Measurements from ENCODE around the gene RPUSD1. TPM values are rescaled to one million over a fixed set of nuclear protein-coding genes. Genes with fewer than 3 reads are reported as not detected.
"Not testable (repeated sequence)": the region's sequence is repeated elsewhere in the genome, so short reads cannot be mapped to it uniquely, and the experiment has no call there.

The RPUSD1 gene
- polyA plus RNA-seq, 1 donor = 10.7 TPM

GRCh38 chr16:766008-766819 lies 22.0 kb downstream of the RPUSD1 start:
- no peak for DNase-seq

DNA sequence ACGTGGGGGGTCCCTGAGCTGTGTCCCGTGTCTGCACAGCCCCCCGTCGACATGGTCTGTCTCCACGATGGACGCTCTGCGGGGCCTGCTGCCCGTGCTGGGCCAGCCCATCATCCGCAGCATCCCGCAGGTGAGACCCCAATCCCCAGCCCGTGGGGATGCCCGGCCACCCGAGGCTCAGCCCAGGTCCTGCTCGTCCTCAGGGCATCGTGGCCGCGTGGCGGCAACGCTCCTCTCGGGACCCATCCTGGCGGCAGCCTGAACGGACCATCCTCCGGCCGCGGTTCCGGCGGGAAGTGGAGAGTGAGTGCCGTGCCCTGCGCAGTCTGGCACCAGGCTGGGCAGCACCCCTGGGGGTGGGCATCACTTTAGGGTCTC lies 22.7 kb downstream of the RPUSD1 start:
- no peak for DNase-seq

DNA sequence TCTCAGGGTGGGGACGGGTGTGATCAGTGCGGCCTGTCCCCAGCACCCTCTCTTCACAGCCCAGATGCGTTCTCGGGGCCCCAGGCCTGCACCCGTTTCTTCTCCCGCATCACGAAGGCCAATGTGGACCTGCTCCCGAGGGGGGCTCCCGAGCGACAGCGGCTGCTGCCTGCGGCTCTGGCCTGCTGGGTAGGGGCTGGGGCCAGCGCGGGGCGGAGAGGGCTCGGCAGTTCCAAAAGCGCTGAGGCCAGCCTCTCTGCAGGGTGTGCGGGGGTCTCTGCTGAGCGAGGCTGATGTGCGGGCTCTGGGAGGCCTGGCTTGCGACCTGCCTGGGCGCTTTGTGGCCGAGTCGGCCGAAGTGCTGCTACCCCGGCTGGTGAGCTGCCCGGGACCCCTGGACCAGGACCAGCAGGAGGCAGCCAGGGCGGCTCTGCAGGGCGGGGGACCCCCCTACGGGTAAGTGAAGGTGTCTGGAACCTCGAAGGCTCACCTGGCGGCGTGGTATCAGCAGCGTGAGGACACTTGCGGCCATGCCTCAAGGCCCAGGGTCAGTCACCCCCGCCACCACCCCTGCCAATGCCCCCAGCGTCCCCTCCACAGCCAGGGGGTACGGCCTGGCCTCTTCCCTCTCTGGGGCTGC lies 23.2 kb downstream of the RPUSD1 start:
- DNase-seq = no peak

GRCh38 chr16:764184-764750 lies 23.9 kb downstream of the RPUSD1 start:
- DNase-seq = no peak

DNA sequence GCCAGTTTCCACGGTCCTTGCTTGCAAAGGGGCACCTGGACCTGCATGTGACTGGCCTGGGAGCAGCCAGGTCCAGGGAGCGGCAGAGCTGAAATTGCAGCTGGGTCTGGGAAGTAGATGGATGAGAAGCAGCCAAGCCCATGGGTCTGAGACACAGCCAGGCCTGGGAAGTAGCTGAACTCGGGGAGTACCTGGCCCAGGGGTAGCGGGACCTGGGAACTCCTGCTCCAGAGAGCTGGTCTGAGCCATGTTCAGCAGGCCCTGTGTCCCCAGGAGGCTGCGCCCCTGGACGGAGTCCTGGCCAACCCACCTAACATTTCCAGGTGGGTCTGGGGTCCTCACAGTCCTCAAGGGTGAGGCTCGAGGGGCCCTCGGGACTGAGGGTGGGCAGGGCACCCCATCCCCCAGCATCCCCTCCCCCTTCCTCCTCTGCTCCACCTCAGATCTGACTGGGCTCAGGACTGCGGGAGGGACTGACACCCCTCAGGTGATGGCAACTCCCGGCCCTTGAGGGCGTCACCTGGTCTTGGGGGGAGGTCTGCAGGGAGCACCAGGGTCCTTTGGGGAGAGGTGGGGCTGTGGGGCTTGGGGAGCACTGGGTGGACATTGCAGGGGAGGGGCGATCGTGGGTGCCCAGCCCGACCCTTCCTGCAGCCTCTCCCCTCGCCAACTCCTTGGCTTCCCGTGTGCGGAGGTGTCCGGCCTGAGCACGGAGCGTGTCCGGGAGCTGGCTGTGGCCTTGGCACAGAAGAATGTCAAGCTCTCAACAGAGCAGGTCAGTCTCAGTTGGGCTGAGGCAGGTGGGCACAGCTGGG lies 24.6 kb downstream of the RPUSD1 start:
- DNase-seq = no peak

DNA sequence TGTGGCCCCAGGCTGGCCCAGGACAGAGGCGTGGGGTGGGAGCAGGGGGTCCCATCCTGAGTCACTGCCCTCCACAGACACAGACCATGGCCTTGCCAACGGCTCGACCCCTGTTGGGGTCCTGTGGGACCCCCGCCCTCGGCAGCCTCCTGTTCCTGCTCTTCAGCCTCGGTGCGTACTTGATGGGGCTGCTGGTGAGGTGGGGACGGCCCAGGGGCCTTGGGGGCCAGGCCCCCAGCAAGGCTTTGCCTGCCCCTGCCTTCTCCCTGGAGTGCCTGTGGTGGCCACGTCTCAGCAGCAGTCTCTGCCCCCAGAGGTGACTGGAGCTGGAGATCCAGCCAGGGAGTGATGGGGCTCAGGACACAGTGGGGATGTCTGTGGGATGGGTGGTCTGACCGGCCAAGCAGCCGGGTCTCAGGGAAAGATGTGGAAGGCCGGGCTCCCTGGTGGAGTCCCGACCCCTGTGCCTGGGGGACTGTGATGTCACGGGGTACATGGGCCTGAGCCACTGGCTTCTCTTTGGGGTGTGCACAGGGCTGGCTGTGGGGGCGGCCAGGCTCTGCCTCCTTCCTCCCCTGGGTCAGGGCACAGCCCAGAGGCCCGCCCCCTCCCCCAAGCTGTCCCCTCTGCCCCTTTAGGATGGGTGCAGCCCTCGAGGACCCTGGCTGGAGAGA lies 25.4 kb downstream of the RPUSD1 start:
- DNase-seq = no peak

- DNase-seq = no peak
These were observed 26.3 kb downstream of the RPUSD1 start for GRCh38 chr16:761625-762513.

DNA sequence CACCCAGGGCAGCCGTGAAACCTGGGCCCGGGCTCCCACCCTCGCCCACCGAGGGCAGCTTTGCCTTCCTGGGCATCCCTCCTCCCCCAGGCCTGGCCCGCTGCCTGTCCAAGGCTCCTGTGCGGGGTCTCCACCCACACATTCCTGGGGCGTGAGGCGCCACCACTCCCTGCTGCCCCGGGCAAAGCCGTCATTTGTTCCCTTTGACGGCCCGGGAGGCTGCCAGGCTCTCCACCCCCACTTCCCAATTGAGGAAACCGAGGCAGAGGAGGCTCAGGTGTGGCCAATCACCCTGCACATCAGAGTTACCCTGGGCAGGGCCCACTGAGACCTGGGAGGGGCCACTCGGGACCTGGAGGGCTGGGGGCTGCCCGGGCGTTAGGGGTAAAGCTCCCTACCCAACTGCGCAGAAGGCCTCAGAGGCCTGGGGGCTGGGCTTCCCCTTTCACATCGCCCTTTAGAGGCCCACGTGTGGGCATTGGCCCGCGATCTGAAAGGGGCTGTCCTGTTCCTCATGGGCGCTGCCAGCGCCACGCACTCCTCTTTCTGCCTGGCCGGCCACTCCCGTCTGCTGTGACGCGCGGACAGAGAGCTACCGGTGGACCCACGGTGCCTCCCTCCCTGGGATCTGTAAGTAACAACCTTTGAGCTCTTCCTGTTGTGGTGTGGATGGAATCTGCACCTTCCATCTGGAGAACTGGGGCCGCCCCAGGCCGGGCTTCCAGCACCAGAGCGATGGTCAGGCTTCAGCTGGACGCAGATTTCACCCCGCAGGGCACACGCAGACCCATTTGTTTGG lies 27.4 kb downstream of the RPUSD1 start, which contains the start of gene MSLN:
MSLN (plus strand) TSS at position 190 of the 799 bp plus-strand sequence. CDS start 1,947 bp downstream, outside the sequence.
- DNase-seq = no peak

DNA sequence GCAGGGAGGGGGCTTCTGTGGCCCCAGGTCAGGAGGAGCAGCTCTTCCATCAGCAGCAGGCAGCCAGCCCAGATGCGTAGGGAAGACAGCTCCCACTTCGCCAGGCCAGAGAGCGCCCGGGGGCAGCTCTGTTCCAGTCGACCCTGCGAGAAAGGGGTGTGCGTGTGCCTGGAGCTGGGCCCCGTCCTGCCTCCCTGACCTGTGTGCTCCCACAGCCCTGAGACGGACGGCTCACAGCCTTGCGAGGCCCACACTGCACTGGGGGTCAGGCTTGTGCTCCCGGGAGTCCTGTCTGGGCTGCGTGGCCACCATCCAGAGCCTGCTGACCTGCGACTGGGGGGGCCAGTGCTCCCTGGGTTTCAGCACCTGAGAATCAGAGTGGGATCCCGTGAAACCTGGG lies 28.1 kb downstream of the RPUSD1 start:
- no peak for DNase-seq

DNA sequence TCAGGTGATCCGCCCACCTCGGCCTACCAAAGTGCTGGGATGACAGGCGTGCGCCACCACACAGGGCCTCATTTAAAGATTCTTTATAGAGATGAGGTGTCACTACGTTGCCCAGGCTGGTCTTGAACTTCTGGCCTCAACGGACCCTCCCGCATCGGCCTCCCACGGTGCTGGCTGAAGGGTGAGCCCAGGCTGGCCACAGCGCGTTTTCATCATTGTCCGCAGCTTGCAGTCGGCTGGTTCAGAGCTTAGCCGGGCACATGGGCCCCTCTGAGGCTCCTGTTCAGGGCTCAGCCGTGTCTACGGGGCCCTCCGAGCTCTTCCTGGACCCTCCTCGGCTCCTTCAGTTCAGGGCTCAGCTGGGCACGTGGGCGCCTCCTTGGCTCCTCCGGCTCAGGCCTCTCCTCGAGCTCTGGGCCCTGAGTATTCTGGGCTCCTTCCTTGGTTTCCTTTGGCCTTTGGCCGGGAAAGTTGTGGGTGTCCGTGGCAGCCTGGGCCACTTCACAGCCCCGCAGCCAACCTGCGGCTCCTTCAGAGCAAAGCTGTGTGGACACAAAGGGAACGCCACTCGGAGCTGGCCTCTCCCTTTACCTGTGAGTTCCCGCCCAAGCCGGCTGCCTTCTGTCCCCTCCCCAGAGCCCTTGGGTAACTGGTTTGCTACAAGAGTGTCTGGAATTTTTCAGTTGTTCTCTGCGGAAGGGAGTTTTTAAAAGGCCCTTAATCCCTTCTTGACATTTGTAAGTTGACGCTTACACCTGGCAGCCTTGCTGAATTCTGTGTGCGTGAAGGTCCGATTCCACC lies 28.9 kb downstream of the RPUSD1 start:
- DNase-seq = no peak

GRCh38 chr16:756428-756827 lies 31.8 kb downstream of the RPUSD1 start:
- DNase-seq = no peak

DNA sequence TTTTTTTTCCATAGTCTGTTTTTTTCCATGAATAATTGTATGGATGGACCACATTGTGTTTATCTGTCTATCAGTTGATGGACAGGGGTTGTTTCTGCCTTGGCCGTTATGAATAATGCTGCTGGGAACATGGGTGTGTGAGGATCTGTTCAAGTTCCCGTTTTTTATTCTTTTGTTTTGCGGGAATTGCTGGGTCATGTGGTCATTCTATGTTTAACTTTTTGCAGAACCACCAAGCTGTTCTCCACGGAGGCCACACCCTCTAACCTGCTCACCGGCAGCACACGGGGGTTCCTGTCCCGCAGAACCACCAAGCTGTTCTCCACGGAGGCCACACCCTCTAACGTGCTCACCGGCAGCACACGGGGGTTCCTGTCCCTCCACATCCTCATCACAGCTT lies 33.5 kb downstream of the RPUSD1 start:
- no peak for DNase-seq

DNA sequence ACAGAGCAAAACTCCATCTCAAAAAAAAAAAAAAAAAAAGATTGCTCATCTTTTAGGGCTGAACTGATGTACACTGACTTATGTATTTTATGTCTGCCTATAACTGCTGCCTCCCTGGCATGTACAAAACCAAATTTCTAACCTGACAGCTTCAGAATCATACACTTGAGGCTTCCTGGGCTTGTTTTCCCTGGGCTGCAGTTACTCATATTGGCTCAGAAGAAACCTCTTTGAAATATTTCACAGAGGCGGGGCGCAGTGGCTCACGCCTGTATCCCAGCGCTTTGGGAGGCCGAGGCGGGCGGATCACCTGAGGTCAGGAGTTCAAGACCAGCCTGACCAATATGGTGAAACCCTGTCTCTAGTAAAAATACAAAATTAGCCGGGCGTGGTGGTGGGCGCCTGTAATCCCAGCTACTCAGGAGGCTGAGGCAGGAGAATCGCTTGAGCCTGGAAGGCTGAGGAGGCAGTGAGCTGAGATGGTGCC lies 34.0 kb downstream of the RPUSD1 start:
- not testable (repeated sequence) for DNase-seq

- no peak for DNase-seq
These were observed 36.2 kb downstream of the RPUSD1 start for GRCh38 chr16:752007-752312.

DNA sequence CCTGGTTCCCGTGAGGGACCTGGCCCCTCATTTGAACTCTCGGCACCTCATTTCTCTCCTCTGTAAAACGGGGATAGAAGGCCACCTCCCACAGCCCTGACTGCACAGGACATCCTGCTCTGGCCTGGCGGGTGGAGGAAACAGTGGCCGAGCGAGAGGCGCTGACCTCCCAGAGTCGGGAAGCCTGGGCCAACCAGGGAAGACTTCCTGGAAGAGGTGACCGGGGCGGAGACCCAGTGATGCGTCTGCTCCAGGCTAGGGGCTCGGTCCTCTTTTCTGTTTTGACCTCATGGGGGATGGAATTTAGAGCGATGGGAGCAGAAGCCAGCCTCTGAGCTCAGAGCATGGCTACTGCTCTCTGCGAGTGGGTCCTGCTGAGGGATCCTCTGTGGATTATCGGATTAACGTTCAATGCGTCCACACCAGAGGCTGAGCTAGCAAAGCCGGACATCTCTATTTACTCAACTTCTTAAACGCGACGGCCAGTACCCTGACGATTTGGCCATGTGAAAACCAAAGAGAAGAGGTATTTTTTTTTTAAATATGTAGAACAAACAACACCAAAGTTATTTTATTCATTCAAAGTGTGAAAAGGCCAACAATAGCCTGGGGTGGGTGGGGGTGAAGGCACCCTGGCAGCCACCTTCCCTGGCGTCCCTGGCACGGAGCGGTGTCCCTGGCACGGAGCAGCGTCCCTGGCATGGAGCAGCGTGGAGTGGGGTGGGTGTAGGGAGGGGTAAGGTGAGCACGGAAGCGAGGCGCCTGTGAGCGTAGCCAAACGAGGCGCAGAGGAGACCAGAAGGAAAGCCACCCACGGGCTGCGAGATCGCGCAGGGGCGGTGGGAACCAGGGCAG lies 36.8 kb downstream of the RPUSD1 start:
- no peak for DNase-seq

DNA sequence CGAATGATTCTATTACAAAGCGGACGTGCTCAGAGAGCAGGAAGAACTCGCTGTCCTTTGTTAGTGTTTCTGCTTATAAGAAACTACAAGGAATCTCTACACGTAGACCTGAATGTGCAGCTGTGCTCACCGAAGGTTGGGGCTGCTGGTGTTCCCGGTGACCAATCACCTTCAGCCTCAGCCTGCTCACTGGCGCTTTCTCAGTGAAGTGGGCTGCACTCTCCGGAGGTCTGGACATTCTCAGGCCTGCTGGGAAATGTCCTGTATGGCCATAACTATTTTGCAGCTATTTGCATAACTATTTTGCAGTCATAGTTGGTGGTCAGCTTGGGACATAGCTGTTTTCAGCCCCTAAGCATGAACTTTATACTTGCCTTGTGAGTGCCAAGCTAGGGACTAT lies 37.7 kb downstream of the RPUSD1 start:
- DNase-seq = no peak

- no peak for DNase-seq
These were observed 39.2 kb downstream of the RPUSD1 start for GRCh38 chr16:749010-749409.
